CD4-positive, alpha-beta memory T cell (primary cell): ENCODE results near the gene PSME3IP1. TPM values are rescaled to one million over a fixed set of nuclear protein-coding genes. Genes with fewer than 3 reads are reported as not detected.

ENCODE experiments used
- CTCF ChIA-PET: fragments of 350-600 bp; sonication (Branson Sonifier 250); formaldehyde crosslinking; loops from one replicate; lab custom pipeline; 2021; ENCODE audit warnings: inconsistent platforms; ENCODE audit not compliant: partially characterized antibody; lab: Charles Lee
- POLR2A ChIA-PET: fragments of 350-600 bp; sonication (Branson Sonifier 250); formaldehyde crosslinking; loops from one replicate; lab custom pipeline; 2021; ENCODE audit not compliant: partially characterized antibody; lab: Charles Lee
- DNase-seq, 5 donors: peaks; one replicate each; pipeline versions ENCODE4 v3.0.0 to v3.0.0-alpha.2; 2020 to 2022; ENCODE audit warnings: mixed read lengths in 1 of 5
- H3K27ac ChIP-seq: one replicate; pipeline ENCODE4 v1.7.0; 2013; ENCODE audit warnings: low read depth, low read length
- H3K27me3 ChIP-seq: 2 replicates; pipeline ENCODE4 v1.7.0; 2013; ENCODE audit warnings: mild to moderate bottlenecking, low read length, moderate library complexity; ENCODE audit not compliant: insufficient read depth
- H3K36me3 ChIP-seq: 2 replicates; pipeline ENCODE4 v1.7.0; 2013; ENCODE audit warnings: mild to moderate bottlenecking, low read length, moderate library complexity; ENCODE audit not compliant: insufficient read depth
- H3K4me1 ChIP-seq: 2 replicates; pipeline ENCODE4 v1.7.0; 2013; ENCODE audit warnings: mild to moderate bottlenecking, low read length, moderate library complexity; ENCODE audit not compliant: insufficient read depth
- H3K4me3 ChIP-seq, 2 donors: one replicate each; pipeline ENCODE4 v1.7.0; 2013; ENCODE audit warnings: low read length in 2 of 2, mild to moderate bottlenecking in 1 of 2
- H3K9me3 ChIP-seq, 2 donors: one replicate each; pipeline ENCODE4 v1.7.0; 2013; ENCODE audit warnings: low read length in 2 of 2, control low read depth in 1 of 2; ENCODE audit not compliant: control insufficient read depth in 1 of 2
- H3K27ac Mint-ChIP-seq, 7 donors: one replicate each; pipeline ENCODE4 v1.8.0; 2020 to 2021; ENCODE audit warnings: mixed read lengths in 7 of 7, mild to moderate bottlenecking in 6 of 7, inconsistent platforms in 3 of 7, moderate library complexity in 3 of 7
- H3K27me3 Mint-ChIP-seq, 2 donors: one replicate each; pipeline ENCODE4 v1.8.0; 2020 to 2021; ENCODE audit warnings: mixed read lengths in 2 of 2
- H3K36me3 Mint-ChIP-seq, 2 donors: one replicate each; pipeline ENCODE4 v1.8.0; 2020 to 2021; ENCODE audit warnings: mixed read lengths in 2 of 2, inconsistent platforms in 1 of 2, mild to moderate bottlenecking in 1 of 2
- H3K4me1 Mint-ChIP-seq, 4 donors: one replicate each; pipeline ENCODE4 v1.8.0; 2020 to 2021; ENCODE audit warnings: mixed read lengths in 4 of 4, mild to moderate bottlenecking in 1 of 4
- H3K4me3 Mint-ChIP-seq, 8 donors: one replicate each; pipeline ENCODE4 v1.8.0; 2020 to 2021; ENCODE audit warnings: mixed read lengths in 8 of 8, mild to moderate bottlenecking in 7 of 8, moderate library complexity in 6 of 8, inconsistent platforms in 3 of 8
- H3K9me3 Mint-ChIP-seq, 8 donors: one replicate each; pipeline ENCODE4 v1.8.0; 2020 to 2021; ENCODE audit warnings: mixed read lengths in 8 of 8, mild to moderate bottlenecking in 5 of 8, inconsistent platforms in 3 of 8, moderate library complexity in 1 of 8
- intact Hi-C: fragments of 100-400 bp; cut with micrococcal nuclease; formaldehyde crosslinking; loops from one replicate; pipeline ENCODE4 v1.15.1; 2023
- polyA plus RNA-seq, 2 donors: library from polyadenylated mRNA; unstranded; fragments of 300-500 nt; fragmentation: Illumina TruSeq; gene quantifications; one replicate each; pipeline ENCODE4 v1.2.3, GENCODE V29; 2021
- total RNA-seq, 2 experiments: library from RNA; stranded (reverse); gene quantifications; one replicate each; pipeline ENCODE4 v1.2.3, GENCODE V29; 2021

The PSME3IP1 gene
- total and polyA plus RNA-seq, 4 experiments from 2014 or later = 59.9 to 157 (median 106) TPM

DNA sequence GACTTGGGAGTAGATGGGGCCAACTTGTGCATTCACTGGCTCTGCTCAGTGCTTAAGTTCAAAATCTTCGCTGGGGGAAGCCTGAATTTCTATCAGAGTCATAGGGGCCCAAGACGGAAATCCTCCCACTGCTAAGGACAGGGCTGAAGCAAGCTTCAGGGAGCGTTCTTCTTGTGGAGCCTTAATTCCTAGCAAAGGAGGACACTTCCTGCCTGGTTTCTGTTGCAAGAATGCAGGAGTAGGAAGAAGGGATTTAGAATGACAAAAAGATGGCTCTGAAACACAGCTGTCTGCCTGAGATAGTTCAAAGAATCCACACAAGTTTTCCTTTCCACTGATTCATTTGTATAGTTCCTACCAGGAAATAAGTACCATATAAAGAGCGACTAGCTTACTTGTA lies 26.4 kb downstream of the PSME3IP1 start:
- Histone ChIP-seq H3K27ac (no peak overlapping the region), H3K36me3 (peaks cover 37% of the 10 kb centered on the region), H3K27me3 (no peaks in the 10 kb centered on the region), H3K4me1 (no peaks in the 10 kb centered on the region), H3K9me3 (no peaks in the 10 kb centered on the region), H3K4me3 (no peak overlapping the region)
- no peak for DNase-seq
- ChIA-PET CTCF (interaction anchor here (1.3 kb wide), 1 partner anchor 11 kb away, joined by 3 read pairs; no protein-coding TSS in a partner anchor), POLR2A (no interaction called here)
- H3K4me1 Mint-ChIP-seq = peaks cover 7 to 10% (median 10%) of the 10 kb centered on the region in 4 donors
- H3K36me3 Mint-ChIP-seq = peaks cover 54 to 65% of the 10 kb centered on the region in 2 donors
- no peaks in the 10 kb centered on the region for H3K27me3 Mint-ChIP-seq
- H3K9me3 Mint-ChIP-seq = no peaks in the 10 kb centered on the region
- intact Hi-C loops = no loop called here
- no peak overlapping the region for H3K4me3 Mint-ChIP-seq
- no peak overlapping the region for H3K27ac Mint-ChIP-seq

DNA sequence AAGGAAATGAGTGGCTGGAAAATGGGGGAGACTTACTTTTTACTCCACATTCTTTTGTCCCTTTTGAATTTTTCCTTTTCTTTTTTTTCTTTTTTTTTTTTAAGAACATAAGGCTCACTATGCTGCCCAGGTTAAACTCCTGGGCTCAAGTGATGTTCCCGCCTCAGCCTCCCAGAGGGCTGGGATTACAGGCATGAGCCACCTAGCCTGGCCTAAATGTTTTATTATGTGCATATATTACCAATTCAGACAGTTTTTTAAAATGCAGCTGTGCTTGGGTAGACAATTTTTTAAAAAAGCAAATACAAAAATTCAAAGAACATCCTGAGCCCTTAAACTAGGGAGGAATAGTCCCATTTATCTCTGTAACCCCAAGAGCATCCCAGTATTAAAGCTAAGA lies 28.3 kb downstream of the PSME3IP1 start:
- intact Hi-C loops = no loop called here
- peaks cover 61 to 70% of the 10 kb centered on the region in 2 donors for H3K36me3 Mint-ChIP-seq
- H3K36me3 ChIP-seq = peaks cover 36% of the 10 kb centered on the region
- H3K4me1 ChIP-seq = no peaks in the 10 kb centered on the region
- no peaks in the 10 kb centered on the region for H3K27me3 ChIP-seq
- H3K4me3 Mint-ChIP-seq = no peak overlapping the region
- peak overlapping the region in 1 of 7 donors; percentile 8 for H3K27ac Mint-ChIP-seq
- no peaks in the 10 kb centered on the region for H3K9me3 Mint-ChIP-seq
- DNase-seq = no peak
- CTCF ChIA-PET = no interaction called here
- POLR2A ChIA-PET = no interaction called here
- no peaks in the 10 kb centered on the region for H3K9me3 ChIP-seq
- peaks cover 8 to 11% (median 9%) of the 10 kb centered on the region in 4 donors for H3K4me1 Mint-ChIP-seq
- H3K27ac ChIP-seq = no peak overlapping the region
- H3K27me3 Mint-ChIP-seq = no peaks in the 10 kb centered on the region
- H3K4me3 ChIP-seq = no peak overlapping the region

DNA sequence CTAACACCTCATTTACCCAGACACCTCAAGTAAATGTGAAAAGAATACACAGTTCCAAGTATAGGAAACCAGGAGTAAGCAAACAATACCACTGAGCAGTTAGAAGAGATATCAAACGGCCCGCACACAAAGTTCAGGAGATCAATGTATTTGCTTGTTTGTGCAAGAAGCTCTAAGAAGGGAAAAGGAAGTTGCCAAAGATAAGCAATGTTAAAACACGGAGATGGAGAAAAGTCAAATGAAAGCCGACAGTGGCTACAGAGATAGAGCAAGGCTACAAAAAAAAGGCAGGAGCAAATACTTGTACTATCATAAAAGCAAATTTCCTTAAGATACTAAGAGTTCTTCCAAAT lies 29.5 kb downstream of the PSME3IP1 start:
- Histone ChIP-seq H3K36me3 (peaks cover 36% of the 10 kb centered on the region), H3K4me1 (no peaks in the 10 kb centered on the region), H3K27ac (no peak overlapping the region), H3K9me3 (no peaks in the 10 kb centered on the region), H3K4me3 (no peak overlapping the region), H3K27me3 (no peaks in the 10 kb centered on the region)
- H3K4me1 Mint-ChIP-seq = peaks cover 9 to 16% (median 14%) of the 10 kb centered on the region in 4 donors
- H3K27ac Mint-ChIP-seq = peak overlapping the region in 3 of 7 donors; percentile 0 to 69 (median 23)
- no peaks in the 10 kb centered on the region for H3K27me3 Mint-ChIP-seq
- H3K4me3 Mint-ChIP-seq = no peak overlapping the region
- POLR2A ChIA-PET = no interaction called here
- H3K36me3 Mint-ChIP-seq = peaks cover 63 to 77% of the 10 kb centered on the region in 2 donors
- DNase-seq = no peak
- H3K9me3 Mint-ChIP-seq = no peaks in the 10 kb centered on the region
- CTCF ChIA-PET = interaction anchor here (2.2 kb wide), 1 partner anchor 72 kb away, joined by 5 read pairs; no protein-coding TSS in a partner anchor
- intact Hi-C loops = no loop called here

DNA sequence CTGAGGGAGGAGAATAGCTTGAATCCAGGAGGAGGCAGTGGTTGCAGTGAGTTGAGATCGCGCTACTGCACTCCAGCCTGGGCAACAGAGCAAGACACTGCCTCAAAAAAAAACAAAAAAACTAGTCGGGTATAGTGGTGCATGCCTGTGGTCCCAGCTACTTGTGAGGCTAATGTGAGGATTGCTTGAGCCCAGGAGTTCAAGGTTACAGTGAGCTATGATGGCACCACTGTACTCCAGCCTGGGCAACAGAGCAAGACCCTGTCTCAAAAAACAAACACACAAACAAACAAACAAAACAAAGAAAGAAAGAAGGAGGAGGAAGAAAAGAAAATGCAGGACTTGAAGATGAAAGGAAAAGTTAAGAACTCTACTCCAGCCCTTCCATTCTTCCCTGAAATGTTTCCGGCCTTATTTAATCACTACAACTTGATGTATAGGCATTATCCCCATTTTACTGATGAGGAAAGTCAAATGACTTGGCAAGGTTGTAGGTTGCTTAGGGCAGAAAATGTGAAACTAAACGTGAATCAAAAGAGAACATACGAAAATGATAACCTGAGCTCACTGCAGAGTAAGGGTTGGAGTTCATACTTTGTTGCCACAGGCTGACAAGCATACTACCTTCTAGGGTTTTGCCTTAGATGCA lies 30.0 kb downstream of the PSME3IP1 start:
- ChIA-PET POLR2A (no interaction called here), CTCF (interaction anchor here (0.7 to 2.2 kb wide), 2 partner anchors 71 to 239 kb away, joined by 3 to 5 read pairs; no protein-coding TSS in a partner anchor)
- intact Hi-C loops = no loop called here

DNA sequence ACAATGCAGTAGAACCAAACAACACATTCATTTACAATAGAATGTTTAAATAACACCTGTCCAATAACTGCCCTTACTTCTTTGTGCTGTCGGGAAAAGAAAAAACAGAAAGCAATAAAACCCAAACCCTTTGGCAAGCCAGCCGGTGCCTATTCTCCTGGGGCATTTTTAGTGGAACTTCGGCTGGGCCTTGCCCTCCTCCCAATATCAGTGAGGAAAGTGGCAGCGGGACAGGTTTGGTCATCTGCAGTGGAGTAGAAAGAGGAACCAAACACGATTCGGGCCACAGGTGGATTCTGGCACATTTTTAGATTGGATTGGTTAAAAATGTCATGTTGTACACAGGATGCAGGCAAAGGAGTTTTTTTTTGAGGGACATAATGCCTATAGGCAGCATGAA lies 32.0 kb downstream of the PSME3IP1 start:
- intact Hi-C loops = no loop called here
- Histone ChIP-seq H3K4me1 (no peaks in the 10 kb centered on the region), H3K4me3 (no peak overlapping the region), H3K36me3 (peaks cover 21% of the 10 kb centered on the region), H3K27ac (no peak overlapping the region), H3K9me3 (no peaks in the 10 kb centered on the region), H3K27me3 (no peaks in the 10 kb centered on the region)
- H3K27ac Mint-ChIP-seq = no peak overlapping the region
- no peaks in the 10 kb centered on the region for H3K9me3 Mint-ChIP-seq
- H3K36me3 Mint-ChIP-seq = peaks cover 54 to 62% of the 10 kb centered on the region in 2 donors
- no peak for DNase-seq
- H3K4me1 Mint-ChIP-seq = peaks cover 9 to 16% (median 11%) of the 10 kb centered on the region in 4 donors
- ChIA-PET CTCF (no interaction called here), POLR2A (interaction anchor here (2.4 kb wide), 1 partner anchor 12 kb away, joined by 6 read pairs; no protein-coding TSS in a partner anchor)
- H3K27me3 Mint-ChIP-seq = no peaks in the 10 kb centered on the region
- no peak overlapping the region for H3K4me3 Mint-ChIP-seq

More for the DNA sequence above, 30.0 kb downstream of the PSME3IP1 start:
- H3K4me3 Mint-ChIP-seq = no peak overlapping the region
- Histone ChIP-seq H3K4me1 (no peaks in the 10 kb centered on the region), H3K9me3 (no peaks in the 10 kb centered on the region), H3K36me3 (peaks cover 36% of the 10 kb centered on the region), H3K27ac (no peak overlapping the region), H3K4me3 (no peak overlapping the region), H3K27me3 (no peaks in the 10 kb centered on the region)
- no peaks in the 10 kb centered on the region for H3K27me3 Mint-ChIP-seq
- H3K4me1 Mint-ChIP-seq = peaks cover 9 to 16% (median 13%) of the 10 kb centered on the region in 4 donors
- H3K27ac Mint-ChIP-seq = peak overlapping the region in 4 of 7 donors; percentile 59 to 71 (median 62)
- H3K36me3 Mint-ChIP-seq = peaks cover 63 to 78% of the 10 kb centered on the region in 2 donors
- DNase-seq = no peak
- no peaks in the 10 kb centered on the region for H3K9me3 Mint-ChIP-seq

DNA sequence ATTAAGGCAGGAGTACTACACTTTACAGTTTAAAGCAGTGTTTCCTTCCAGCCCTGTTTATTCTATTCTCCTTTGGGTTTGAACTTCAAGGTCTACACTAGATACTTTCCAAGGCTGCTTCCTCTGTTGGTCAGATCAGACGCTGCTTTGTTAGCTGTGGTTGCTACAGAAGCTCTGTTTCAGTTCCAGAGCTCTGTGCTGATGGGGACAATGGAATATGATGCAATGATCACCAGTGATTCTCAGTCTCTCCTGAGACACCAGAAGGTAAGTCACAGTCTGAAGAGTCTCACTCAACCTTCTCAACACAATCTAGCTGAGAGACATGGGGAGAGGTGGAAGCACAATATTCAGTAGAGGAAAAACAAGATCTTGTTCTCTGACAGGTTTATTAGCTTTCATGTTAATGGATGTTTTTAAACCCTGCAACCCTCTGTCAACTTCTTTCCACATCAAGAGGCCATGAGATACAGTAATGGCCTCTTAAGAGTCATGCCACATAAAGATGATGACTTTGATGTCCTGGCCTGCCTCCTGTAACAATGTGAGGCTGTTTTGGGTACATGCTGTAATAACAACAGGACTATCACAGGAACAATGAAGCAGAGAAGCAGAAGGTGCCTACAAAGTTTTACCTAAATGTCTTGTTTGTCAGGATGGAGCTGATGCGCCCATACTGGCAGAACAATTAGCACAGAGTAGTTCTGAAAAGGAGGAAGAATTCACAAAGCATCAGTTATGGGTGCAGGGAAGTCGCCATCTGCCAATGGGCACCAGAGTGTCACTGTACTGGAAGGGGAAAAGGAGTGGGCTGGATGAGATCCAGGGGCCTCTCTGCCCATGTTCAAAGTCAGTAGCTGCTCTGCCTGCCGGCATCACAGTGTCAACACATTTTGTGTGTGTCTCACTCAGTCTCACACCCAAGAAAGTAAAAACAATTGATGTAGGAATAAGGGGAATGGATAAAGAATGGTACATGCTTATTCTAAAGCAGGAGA lies 33.4 kb downstream of the PSME3IP1 start:
- Mint-ChIP-seq H3K9me3 (no peaks in the 10 kb centered on the region), H3K4me3 (no peak overlapping the region), H3K36me3 (peaks cover 46 to 53% of the 10 kb centered on the region in 2 donors), H3K4me1 (peaks cover 12 to 22% (median 14%) of the 10 kb centered on the region in 4 donors), H3K27ac (peak overlapping the region in 3 of 7 donors; percentile 25 to 48 (median 38)), H3K27me3 (no peaks in the 10 kb centered on the region)
- intact Hi-C loops = no loop called here
- Histone ChIP-seq H3K9me3 (no peaks in the 10 kb centered on the region), H3K4me3 (no peak overlapping the region), H3K27ac (no peak overlapping the region), H3K27me3 (no peaks in the 10 kb centered on the region), H3K4me1 (no peaks in the 10 kb centered on the region), H3K36me3 (peaks cover 14% of the 10 kb centered on the region)
- POLR2A ChIA-PET = interaction anchor here (0.5 to 2.4 kb wide), 3 partner anchors 10 to 28 kb away, joined by 3 to 6 read pairs (median 4); no protein-coding TSS in a partner anchor
- CTCF ChIA-PET = interaction anchor here (1.0 to 3.2 kb wide), 4 partner anchors 11 to 68 kb away, joined by 3 to 16 read pairs (median 4); partner anchors contain the start of gene CPNE2
- DNase-seq = no peak
